HCT116 (cell line): ENCODE measurements around the gene RAX. TPM values are rescaled to one million over a fixed set of nuclear protein-coding genes. Genes with fewer than 3 reads are reported as not detected.

Experiments used
- ATAC-seq: fragments of 200-7000 bp; cut with Tn5 transposase; 2 replicates; pipeline ENCODE4 v1.9.1; 2020; ENCODE audit warnings: mild to moderate bottlenecking, moderate library complexity
- BruUV-seq: library from RNA; stranded (reverse); fragments of 400-500 nt; replicated peaks from 2 replicates; lab custom pipeline; 2021; lab: Mats Ljungman, UMichigan
- CTCF ChIA-PET: fragments of 300-600 bp; sonication (Branson Sonifier 250); formaldehyde crosslinking; loops from one replicate; lab custom pipeline; 2021; ENCODE audit warnings: antibody characterized with exemption; lab: Charles Lee
- POLR2A ChIA-PET: fragments of 300-600, 350-600 bp; sonication (Branson Sonifier 250); formaldehyde crosslinking; loops from one replicate; lab custom pipeline; 2021; ENCODE audit warnings: antibody characterized with exemption; lab: Charles Lee
- RAD21 ChIA-PET, 2 experiments: fragments of 300-600 bp; sonication (Branson Sonifier 250); formaldehyde crosslinking; loops; one replicate each; lab custom pipeline; 2023; ENCODE audit warnings: low total read pairs in 2 of 2; ENCODE audit not compliant: uncharacterized antibody in 2 of 2, unreplicated experiment in 2 of 2, low non-redundant PET in 1 of 2; lab: Charles Lee
- DNase-seq: peaks from one replicate; pipeline ENCODE4 v3.0.0-alpha.2; 2010; ENCODE audit warnings: low read depth, low spot score
- H2AFZ ChIP-seq: fragments of 200-600 bp; shearing (Covaris generic), sonication (generic); 2 replicates; pipeline ENCODE4 v1.6.1; 2017; ENCODE audit warnings: low read depth, mixed run types, mixed read lengths, antibody characterized with exemption, low read length; ENCODE audit not compliant: poor library complexity, severe bottlenecking
- H3K27ac ChIP-seq: 2 replicates; pipeline ENCODE4 v1.5.1; 2012; ENCODE audit warnings: low read depth, low read length
- H3K27me3 ChIP-seq: fragments of 200-600 bp; sonication (generic); 2 replicates; pipeline ENCODE4 v1.6.1; 2016; ENCODE audit warnings: mixed run types, low read length, mixed read lengths; ENCODE audit not compliant: insufficient read depth
- H3K36me3 ChIP-seq, 2 experiments: fragments of 200-500 bp in 1 of 2; fragments of 200-600 bp in 1 of 2; sonication (Bioruptor generic) in 1 of 2; sonication (generic) in 1 of 2; 2 replicates each; pipeline versions ENCODE4 v1.5.1 to v1.6.1; 2014 to 2016; ENCODE audit warnings: low read length in 2 of 2, inconsistent platforms in 1 of 2, mixed read lengths in 1 of 2, mixed run types in 1 of 2; ENCODE audit not compliant: insufficient read depth in 2 of 2, control insufficient read depth in 1 of 2
- H3K4me1 ChIP-seq, 2 experiments: fragments of 200-600 bp in 1 of 2; sonication (generic) in 1 of 2; 2 replicates each; pipeline versions ENCODE4 v1.5.1 to v1.6.1; 2012 to 2017; ENCODE audit warnings: low read length in 2 of 2, inconsistent platforms in 1 of 2, mild to moderate bottlenecking in 1 of 2, mixed read lengths in 1 of 2, mixed run types in 1 of 2, moderate library complexity in 1 of 2; ENCODE audit not compliant: insufficient read depth in 2 of 2, control insufficient read depth in 1 of 2
- H3K4me2 ChIP-seq: fragments of 200-600 bp; sonication (generic); 2 replicates; pipeline ENCODE4 v1.6.1; 2017; ENCODE audit warnings: mixed run types, low read length, mixed read lengths
- H3K4me3 ChIP-seq, 2 experiments: fragments of 200-600 bp in 1 of 2; sonication (generic) in 1 of 2; replicated peaks in 1 of 2; 2 replicates each; pipeline ENCODE4 v1.5.1; 2011 to 2016; ENCODE audit warnings: low read length in 2 of 2, control low read depth in 1 of 2, low read depth in 1 of 2, mild to moderate bottlenecking in 1 of 2, mixed read lengths in 1 of 2, mixed run types in 1 of 2
- H3K79me2 ChIP-seq: fragments of 200-600 bp; sonication (generic); 2 replicates; pipeline ENCODE4 v1.6.1; 2017; ENCODE audit warnings: mild to moderate bottlenecking, mixed run types, low read length, moderate library complexity, mixed read lengths; ENCODE audit not compliant: insufficient read depth
- H3K9ac ChIP-seq: fragments of 200-600 bp; sonication (generic); 2 replicates; pipeline ENCODE4 v1.6.1; 2016; ENCODE audit warnings: low read length, mixed read lengths
- H3K9me2 ChIP-seq: fragments of 200-600 bp; sonication (generic), shearing (Covaris generic); 2 replicates; pipeline ENCODE4 v1.6.1; 2017; ENCODE audit warnings: mixed run types, mild to moderate bottlenecking, moderate library complexity; ENCODE audit not compliant: insufficient read depth
- H3K9me3 ChIP-seq, 2 experiments: fragments of 200-500 bp in 1 of 2; fragments of 200-600 bp in 1 of 2; sonication (Bioruptor generic) in 1 of 2; sonication (generic) in 1 of 2; 2 replicates each; pipeline ENCODE4 v1.6.1; 2014 to 2017; ENCODE audit warnings: low read length in 2 of 2, mixed read lengths in 2 of 2, inconsistent platforms in 1 of 2, low read depth in 1 of 2, mild to moderate bottlenecking in 1 of 2, mixed run types in 1 of 2, moderate library complexity in 1 of 2; ENCODE audit not compliant: control insufficient read depth in 1 of 2, insufficient read depth in 1 of 2
- H4K20me1 ChIP-seq: fragments of 200-600 bp; sonication (generic), shearing (Covaris generic); 2 replicates; pipeline ENCODE4 v1.6.1; 2017; ENCODE audit warnings: mixed run types, mild to moderate bottlenecking, moderate library complexity; ENCODE audit not compliant: insufficient read depth
- ATF3 ChIP-seq: IDR thresholded peaks from 2 replicates; pipeline ENCODE4 v1.6.1; 2012
- CEBPB ChIP-seq: IDR thresholded peaks from 2 replicates; pipeline ENCODE4 v1.6.1; 2012; ENCODE audit warnings: low read depth
- EGR1 ChIP-seq: IDR thresholded peaks from 2 replicates; pipeline ENCODE4 v1.6.1; 2012; ENCODE audit warnings: low read depth
- ELF1 ChIP-seq: IDR thresholded peaks from 2 replicates; pipeline ENCODE4 v1.6.1; 2012; ENCODE audit warnings: low read depth, borderline replicate concordance
- EZH2phosphoT487 ChIP-seq: fragments of 200-600 bp; IDR thresholded peaks from 2 replicates; pipeline ENCODE4 v1.6.1; 2018; ENCODE audit warnings: antibody characterized with exemption, borderline replicate concordance
- SIN3A ChIP-seq: IDR thresholded peaks from 2 replicates; pipeline ENCODE4 v1.6.1; 2012; ENCODE audit warnings: low read depth
- TCF7L2 ChIP-seq: IDR thresholded peaks from 2 replicates; pipeline ENCODE4 v1.7.0; 2011; ENCODE audit warnings: borderline replicate concordance, inconsistent platforms; ENCODE audit not compliant: insufficient read depth, insufficient read length; ENCODE audit errors: extremely low read depth
- YY1 ChIP-seq: IDR thresholded peaks from 2 replicates; pipeline ENCODE4 v1.6.1; 2011; ENCODE audit warnings: low read length, low read depth, moderate library complexity, mild to moderate bottlenecking; ENCODE audit not compliant: insufficient replicate concordance; ENCODE audit errors: extremely low read depth
- ZFX ChIP-seq: fragments of 450-650 bp; IDR thresholded peaks from 2 replicates; pipeline ENCODE4 v1.6.1; 2017
- intact Hi-C: fragments of 100-400 bp; cut with micrococcal nuclease; formaldehyde crosslinking; loops from 2 replicates; pipeline ENCODE4 v1.10.0; 2022
- total RNA-seq: library from RNA; stranded (reverse); gene quantifications from one replicate; pipeline ENCODE4 v1.2.1, GENCODE V29; 2021; ENCODE audit not compliant: unreplicated experiment
- TF ChIP-seq, protein P1 (sequence below), 3 experiments: fragments of 200-600 bp in 1 of 3; sonication (generic) in 1 of 3; IDR thresholded peaks in 2 of 3; conservative IDR thresholded peaks in 1 of 3; 2 replicates each; pipeline ENCODE4 v1.5.1; 2012 to 2017; ENCODE audit warnings: low read depth in 2 of 3, low read length in 2 of 3, antibody characterized with exemption in 1 of 3, borderline replicate concordance in 1 of 3, control low read depth in 1 of 3, mild to moderate bottlenecking in 1 of 3, mixed read lengths in 1 of 3, mixed run types in 1 of 3, moderate library complexity in 1 of 3; ENCODE audit not compliant: insufficient read depth in 1 of 3
- TF ChIP-seq, protein P2 (sequence below): IDR thresholded peaks from 2 replicates; pipeline ENCODE4 v1.6.1; 2011; ENCODE audit warnings: mild to moderate bottlenecking, low read length, moderate library complexity; ENCODE audit not compliant: insufficient replicate concordance; ENCODE audit errors: extremely low read depth

RAX gene
- total RNA-seq, 1 experiment from 2014 or later = not detected

GRCh38 chr18:59242906-59243305 is 30.3 kb downstream of the RAX start:
- Histone ChIP-seq H3K4me1 (no peaks in the 10 kb centered on the region), H3K36me3 (no peaks in the 10 kb centered on the region), H3K27me3 (peaks cover 40% of the 10 kb centered on the region), H3K9ac (no peak overlapping the region), H3K27ac (no peak overlapping the region), H3K4me2 (no peak overlapping the region), H3K4me3 (no peak overlapping the region), H3K9me3 (no peaks in the 10 kb centered on the region), H3K9me2 (no peaks in the 10 kb centered on the region), H3K79me2 (no peaks in the 10 kb centered on the region), H4K20me1 (no peaks in the 10 kb centered on the region), H2AFZ (no peak overlapping the region)
- RAD21 ChIA-PET = no interaction called here
- intact Hi-C loops = no loop called here
- ATAC-seq (no peak), DNase-seq (no peak)
- CTCF ChIA-PET = no interaction called here
- TF ChIP-seq, protein P1, sequence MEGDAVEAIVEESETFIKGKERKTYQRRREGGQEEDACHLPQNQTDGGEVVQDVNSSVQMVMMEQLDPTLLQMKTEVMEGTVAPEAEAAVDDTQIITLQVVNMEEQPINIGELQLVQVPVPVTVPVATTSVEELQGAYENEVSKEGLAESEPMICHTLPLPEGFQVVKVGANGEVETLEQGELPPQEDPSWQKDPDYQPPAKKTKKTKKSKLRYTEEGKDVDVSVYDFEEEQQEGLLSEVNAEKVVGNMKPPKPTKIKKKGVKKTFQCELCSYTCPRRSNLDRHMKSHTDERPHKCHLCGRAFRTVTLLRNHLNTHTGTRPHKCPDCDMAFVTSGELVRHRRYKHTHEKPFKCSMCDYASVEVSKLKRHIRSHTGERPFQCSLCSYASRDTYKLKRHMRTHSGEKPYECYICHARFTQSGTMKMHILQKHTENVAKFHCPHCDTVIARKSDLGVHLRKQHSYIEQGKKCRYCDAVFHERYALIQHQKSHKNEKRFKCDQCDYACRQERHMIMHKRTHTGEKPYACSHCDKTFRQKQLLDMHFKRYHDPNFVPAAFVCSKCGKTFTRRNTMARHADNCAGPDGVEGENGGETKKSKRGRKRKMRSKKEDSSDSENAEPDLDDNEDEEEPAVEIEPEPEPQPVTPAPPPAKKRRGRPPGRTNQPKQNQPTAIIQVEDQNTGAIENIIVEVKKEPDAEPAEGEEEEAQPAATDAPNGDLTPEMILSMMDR (IDR thresholded peaks at IDR 0.05 in 2 of 3, conservative IDR thresholded peaks at IDR 0.05 in 1 of 3; ENCODE audit: borderline replicate concordance in 1 of 3, insufficient read depth in 1 of 3, low read depth in 2 of 3, low read length in 2 of 3) = no peak
- TF ChIP-seq ZFX = no peak
- no peak for TF ChIP-seq EZH2phosphoT487
- TF ChIP-seq ATF3 = no peak
- TF ChIP-seq ELF1 = no peak
- no peak for TF ChIP-seq TCF7L2
- POLR2A ChIA-PET = no interaction called here
- BruUV-seq = no TSS peak

DNA sequence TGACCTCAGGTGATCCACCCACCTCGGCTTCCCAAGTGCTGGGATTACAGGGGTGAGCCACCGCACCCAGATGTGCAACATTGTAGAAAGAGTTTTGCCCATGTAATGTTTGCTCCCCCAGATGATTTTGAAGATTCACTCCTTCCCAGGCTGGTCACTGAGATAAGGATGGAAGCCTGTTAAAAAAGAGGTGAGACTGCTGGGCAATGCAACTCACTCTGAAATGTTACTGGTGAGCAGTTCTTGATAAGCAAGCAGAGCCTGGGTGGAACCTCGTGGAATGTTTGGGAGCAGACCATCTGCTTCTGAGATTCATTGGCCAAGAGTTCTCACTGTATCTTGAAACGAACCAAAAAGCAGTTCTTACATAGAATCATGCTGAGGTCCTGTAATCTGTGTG is 33.6 kb downstream of the RAX start:
- H2AFZ ChIP-seq = no peak overlapping the region
- intact Hi-C loops = no loop called here
- no TSS peak for BruUV-seq
- no peaks in the 10 kb centered on the region for H4K20me1 ChIP-seq
- ATAC-seq = no peak
- no peak overlapping the region for H3K4me2 ChIP-seq
- no peak overlapping the region for H3K4me3 ChIP-seq
- DNase-seq = no peak
- POLR2A ChIA-PET = no interaction called here
- no peaks in the 10 kb centered on the region for H3K4me1 ChIP-seq
- no peaks in the 10 kb centered on the region for H3K9me2 ChIP-seq
- no peaks in the 10 kb centered on the region for H3K36me3 ChIP-seq
- CTCF ChIA-PET = no interaction called here
- H3K27ac ChIP-seq = no peak overlapping the region
- H3K9me3 ChIP-seq = no peaks in the 10 kb centered on the region
- RAD21 ChIA-PET = no interaction called here
- peaks cover 10% of the 10 kb centered on the region for H3K27me3 ChIP-seq
- no peaks in the 10 kb centered on the region for H3K79me2 ChIP-seq
- no peak overlapping the region for H3K9ac ChIP-seq
- TF ChIP-seq, protein P1 (IDR thresholded peaks at IDR 0.05 in 2 of 3, conservative IDR thresholded peaks at IDR 0.05 in 1 of 3; ENCODE audit: borderline replicate concordance in 1 of 3, insufficient read depth in 1 of 3, low read depth in 2 of 3, low read length in 2 of 3) = no peak
- TF ChIP-seq, protein P2, sequence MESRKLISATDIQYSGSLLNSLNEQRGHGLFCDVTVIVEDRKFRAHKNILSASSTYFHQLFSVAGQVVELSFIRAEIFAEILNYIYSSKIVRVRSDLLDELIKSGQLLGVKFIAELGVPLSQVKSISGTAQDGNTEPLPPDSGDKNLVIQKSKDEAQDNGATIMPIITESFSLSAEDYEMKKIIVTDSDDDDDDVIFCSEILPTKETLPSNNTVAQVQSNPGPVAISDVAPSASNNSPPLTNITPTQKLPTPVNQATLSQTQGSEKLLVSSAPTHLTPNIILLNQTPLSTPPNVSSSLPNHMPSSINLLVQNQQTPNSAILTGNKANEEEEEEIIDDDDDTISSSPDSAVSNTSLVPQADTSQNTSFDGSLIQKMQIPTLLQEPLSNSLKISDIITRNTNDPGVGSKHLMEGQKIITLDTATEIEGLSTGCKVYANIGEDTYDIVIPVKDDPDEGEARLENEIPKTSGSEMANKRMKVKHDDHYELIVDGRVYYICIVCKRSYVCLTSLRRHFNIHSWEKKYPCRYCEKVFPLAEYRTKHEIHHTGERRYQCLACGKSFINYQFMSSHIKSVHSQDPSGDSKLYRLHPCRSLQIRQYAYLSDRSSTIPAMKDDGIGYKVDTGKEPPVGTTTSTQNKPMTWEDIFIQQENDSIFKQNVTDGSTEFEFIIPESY = no peak
- no peak for TF ChIP-seq TCF7L2
- no peak for TF ChIP-seq CEBPB
- no peak for TF ChIP-seq SIN3A
- TF ChIP-seq EGR1 = no peak
- TF ChIP-seq YY1 = no peak
